Stimulated activated CD8-positive, alpha-beta memory T cell treated with anti-CD3 and anti-CD28 coated beads, Interleukin-7, amount 100 ng/mL, for 1 hour (primary cell): ENCODE data around the gene GUCA1C.

Source experiments
- DNase-seq, 2 donors: peaks; one replicate each; pipeline ENCODE4 v3.0.0-alpha.2; 2020; ENCODE audit warnings: low read depth in 2 of 2

GUCA1C gene

DNA sequence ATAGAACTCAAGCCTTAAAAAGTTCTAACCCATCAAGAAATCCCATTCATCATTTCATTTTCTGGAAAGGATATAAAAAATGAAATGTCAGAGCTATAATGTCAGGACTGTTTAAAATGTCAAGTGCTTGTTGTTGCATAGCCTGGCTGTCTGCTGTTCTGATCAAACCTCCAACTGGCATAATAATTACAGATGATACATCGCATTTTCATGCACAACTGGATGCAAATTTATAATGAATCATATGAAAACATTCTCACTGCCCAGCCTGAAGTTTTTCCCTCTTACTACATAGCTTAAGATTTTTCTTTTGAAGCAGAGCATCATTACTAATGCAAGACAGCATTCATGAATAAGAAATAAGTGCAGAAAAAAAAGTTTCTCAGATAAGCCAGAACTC is 46.5 kb downstream of the GUCA1C start:
- DNase-seq = no peak

DNA sequence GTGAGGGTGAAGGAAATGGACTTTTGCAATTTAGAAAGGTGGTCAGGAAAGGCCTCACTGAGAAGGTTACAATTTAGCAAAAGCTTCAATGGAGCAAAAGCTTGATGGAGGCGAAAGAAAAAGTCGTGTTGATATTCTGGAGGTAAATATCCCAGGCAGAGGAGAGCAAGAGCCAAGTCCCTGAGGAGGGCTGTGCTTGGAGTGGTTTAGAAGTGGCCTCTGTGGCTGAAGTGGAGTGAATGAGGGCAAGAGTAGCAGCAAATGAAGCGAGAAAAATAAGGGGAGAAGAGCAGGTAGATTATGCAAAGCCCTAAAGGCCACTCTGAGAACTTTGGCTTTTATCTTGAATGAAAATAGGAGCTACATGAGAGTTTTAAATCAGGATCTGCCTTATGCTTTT is 54.1 kb downstream of the GUCA1C start:
- no peak for DNase-seq

- no peak for DNase-seq
Observed at GRCh38 chr3:108897883-108898282, 55.8 kb downstream of the GUCA1C start.

DNA sequence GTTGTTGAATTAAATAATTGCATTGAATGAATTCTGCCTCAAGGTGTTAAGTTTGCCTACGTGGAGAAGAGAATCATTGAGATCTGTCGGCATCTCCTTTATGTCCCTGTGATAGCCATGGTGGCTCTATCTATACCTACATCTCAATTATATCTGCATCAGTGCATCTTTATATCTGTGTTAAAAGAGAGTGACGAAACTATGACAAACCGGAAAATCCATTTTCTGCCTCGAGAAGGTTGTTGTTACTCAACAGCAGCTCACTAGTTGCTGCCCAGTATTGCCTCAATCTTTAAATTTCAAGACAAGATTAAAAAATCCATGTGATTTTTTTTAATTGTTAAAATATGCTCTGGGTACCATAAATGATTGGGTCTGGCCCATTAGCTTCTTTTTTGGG is 58.7 kb downstream of the GUCA1C start:
- DNase-seq = no peak

- DNase-seq = no peak
Observed at GRCh38 chr3:108891833-108892232, 61.8 kb downstream of the GUCA1C start.

- no peak for DNase-seq
Observed at GRCh38 chr3:108887777-108888176, 65.9 kb downstream of the GUCA1C start.

DNA sequence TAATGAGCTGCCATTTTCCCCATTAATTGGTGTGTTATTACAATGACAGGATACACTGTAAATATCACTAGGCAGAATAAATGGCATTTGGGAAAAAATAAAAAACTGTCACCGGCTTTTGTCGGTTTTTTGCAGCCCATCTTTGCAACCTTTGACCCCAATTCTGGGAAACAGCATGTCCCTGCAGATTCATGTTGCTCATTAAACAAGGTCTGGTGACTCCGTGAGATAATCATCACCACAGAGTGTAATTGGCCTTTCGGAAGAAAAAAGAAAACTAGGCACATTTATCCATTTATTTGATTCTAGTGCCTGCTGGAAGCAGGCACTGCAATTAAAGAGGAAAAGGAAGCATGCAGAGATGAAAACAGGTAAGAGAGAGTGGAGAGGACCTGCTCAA is 66.6 kb downstream of the GUCA1C start:
- DNase-seq = no peak

DNA sequence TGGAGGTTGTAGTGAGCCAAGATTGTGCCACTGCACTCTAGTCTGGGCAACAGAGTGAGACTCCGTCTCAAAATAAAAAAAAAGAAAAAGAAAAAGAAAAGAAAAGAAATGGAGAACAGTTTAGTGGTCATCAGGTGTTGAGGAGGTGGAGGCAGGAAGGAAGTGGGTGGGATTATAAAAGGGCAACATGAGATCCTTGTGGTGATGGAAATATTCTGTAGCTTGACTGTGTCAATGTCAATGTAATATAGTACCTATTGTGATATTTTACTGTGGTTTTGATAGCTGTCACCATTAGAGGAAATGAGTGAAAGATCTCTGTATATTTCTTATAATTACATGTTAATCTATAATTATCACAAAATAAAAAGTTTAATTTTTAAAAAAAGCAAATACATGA is 70.3 kb downstream of the GUCA1C start:
- no peak for DNase-seq

- DNase-seq = no peak
Observed at GRCh38 chr3:108882762-108883161, 70.9 kb downstream of the GUCA1C start.

- DNase-seq = no peak
Observed at GRCh38 chr3:108879915-108880314, 73.8 kb downstream of the GUCA1C start.

DNA sequence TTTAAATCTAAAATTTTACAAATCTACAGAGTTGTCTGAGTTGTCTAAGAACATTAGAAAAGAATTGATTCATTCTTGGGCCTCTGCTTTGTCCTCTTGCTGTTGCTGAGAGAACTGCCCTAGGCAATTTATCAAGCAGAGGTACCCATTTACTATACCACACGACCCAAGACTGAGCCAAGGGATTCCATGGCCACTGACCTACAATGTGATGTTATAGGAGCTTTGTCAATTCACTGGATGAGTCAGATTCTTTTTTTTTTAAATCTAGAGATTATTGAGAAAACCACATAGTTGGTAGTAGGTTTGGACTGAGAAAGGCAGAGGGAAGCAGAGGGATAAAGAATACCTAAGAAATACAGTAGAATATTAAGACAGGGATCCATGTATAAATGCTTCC is 75.8 kb downstream of the GUCA1C start:
- DNase-seq = no peak

DNA sequence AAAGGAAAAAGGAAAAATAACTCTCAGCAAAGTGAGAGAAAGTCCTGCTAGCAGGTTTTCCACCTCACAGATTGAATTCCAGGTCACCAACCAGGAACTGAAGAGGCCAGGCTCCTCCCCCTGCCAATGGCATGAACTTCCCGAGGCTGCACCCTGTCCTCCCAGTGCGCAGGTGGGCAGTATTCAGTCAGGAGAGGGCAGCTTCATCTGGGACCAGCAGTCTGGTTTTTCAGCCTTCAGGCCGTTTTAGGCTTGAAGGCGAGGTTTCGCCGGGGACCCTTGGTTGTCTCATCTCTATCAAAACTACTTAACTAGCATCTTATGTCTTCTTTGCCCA is 89.9 kb downstream of the GUCA1C start:
- no peak for DNase-seq

- no peak for DNase-seq
Observed at GRCh38 chr3:108862865-108863798, 90.5 kb downstream of the GUCA1C start.

DNA sequence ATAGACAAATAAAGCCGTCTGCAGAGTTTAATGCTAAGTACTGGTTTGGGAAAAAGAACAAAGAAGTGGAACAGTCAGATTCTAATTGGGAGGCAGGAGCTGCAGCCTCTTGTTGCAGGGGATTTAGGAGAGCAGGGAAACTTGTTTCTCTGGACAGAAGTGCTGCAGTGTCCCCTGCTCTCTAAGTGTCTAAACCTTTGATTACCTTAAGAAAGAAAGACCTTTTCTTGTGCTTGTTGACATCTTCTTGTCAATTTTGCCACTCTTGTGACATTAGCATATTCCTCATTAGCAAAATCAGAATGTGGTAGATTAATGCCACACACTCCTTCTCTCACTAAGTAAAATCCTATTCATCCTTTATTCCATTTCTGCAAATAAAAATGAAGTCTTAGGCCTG is 92.3 kb downstream of the GUCA1C start:
- DNase-seq = no peak
